PC-3 (cell line): ENCODE data around the gene CYP39A1.

Experiments
- CTCF ChIP-seq: fragments of 300-600 bp; sonication (generic); conservative IDR thresholded peaks from 2 replicates; pipeline ENCODE4 v1.5.1; 2017; ENCODE audit warnings: antibody characterized with exemption, low read depth, mild to moderate bottlenecking, low read length
- EZH2 ChIP-seq: fragments of 300-600 bp; sonication (generic); IDR thresholded peaks from one replicate; pipeline ENCODE4 v1.6.1; 2017; ENCODE audit warnings: antibody characterized with exemption, mild to moderate bottlenecking, low read length; ENCODE audit not compliant: unreplicated experiment
- EZH2phosphoT487 ChIP-seq: fragments of 300-600 bp; sonication (generic); IDR thresholded peaks from 2 replicates; pipeline ENCODE4 v1.6.1; 2018; ENCODE audit warnings: mild to moderate bottlenecking, antibody characterized with exemption, low read length, borderline replicate concordance

GRCh38 chr6:46628976-46629375, 23.6 kb downstream of the CYP39A1 start:
- TF ChIP-seq CTCF = no peak
- no peak for TF ChIP-seq EZH2phosphoT487
- no peak for TF ChIP-seq EZH2
